ENCODE results near the gene TMEM219.

DNA sequence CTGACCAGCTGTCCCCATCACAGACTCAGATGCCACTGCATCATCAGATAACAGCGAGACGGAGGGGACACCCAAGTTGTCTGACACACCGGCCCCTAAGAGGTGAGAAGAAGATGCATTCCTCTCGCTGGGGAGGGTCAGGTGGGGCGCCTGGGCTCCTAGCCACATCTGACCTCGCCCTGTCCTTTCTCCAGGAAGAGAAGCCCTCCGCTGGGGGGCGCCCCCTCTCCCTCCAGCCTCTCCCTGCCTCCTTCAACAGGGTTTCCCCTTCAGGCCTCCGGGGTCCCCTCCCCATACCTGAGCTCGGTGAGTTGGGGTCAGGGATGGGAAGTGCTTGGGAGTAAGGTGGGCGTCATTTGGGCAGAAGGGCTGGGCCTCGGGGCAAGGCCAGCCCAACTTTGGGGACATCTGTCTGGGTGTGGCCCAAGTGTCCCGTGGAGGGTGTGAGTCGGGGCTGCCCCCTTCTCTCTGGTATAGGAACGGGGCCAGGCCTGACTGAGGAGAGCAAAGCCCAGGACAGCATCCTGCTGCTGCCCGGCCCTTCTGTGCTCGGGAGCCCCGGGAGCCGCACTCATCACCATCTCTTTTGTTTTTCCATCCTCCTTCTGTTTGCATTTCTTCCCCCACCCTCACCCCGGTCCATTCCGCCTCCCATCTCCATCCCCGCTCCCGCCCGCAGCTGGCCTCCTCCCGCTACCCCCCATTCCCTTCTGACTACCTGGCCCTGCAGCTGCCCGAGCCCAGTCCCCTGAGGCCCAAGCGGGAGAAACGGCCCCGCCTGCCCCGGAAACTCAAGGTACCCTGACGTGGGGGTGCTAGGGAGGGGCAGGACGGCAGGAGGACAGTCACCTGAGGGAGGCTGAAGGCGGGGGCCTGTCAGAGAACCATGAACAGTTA, 39.1 kb downstream of the TMEM219 start:
- TF ChIP-seq POLR2A (IDR thresholded peaks at IDR 0.05) (no peak), CTCF (IDR thresholded peaks at IDR 0.05) (no peak)
